HepG2 (cell line): ENCODE measurements around the gene PSMD8. TPM values are rescaled to one million over a fixed set of nuclear protein-coding genes. Genes with fewer than 3 reads are reported as not detected.

ENCODE experiments used
- ATAC-seq: fragments of 200-7000 bp; cut with Tn5 transposase; 3 replicates; pipeline ENCODE4 v1.9.1; 2020; ENCODE audit warnings: mild to moderate bottlenecking, moderate library complexity
- BruUV-seq: library from RNA; stranded (reverse); fragments of 400-500 nt; replicated peaks from 2 replicates; lab custom pipeline; 2021; lab: Mats Ljungman, UMichigan
- CTCF ChIA-PET: fragments of 300-600 bp; formaldehyde crosslinking; extraction: SDS; loops from one replicate; lab custom pipeline; 2021; ENCODE audit warnings: low total read pairs, inconsistent platforms, low intra/inter-chr PET ratio; lab: Yijun Ruan, JAX
- POLR2A ChIA-PET: fragments of 350-600 bp; sonication (Branson Sonifier 250); formaldehyde crosslinking; loops from one replicate; lab custom pipeline; 2020; ENCODE audit warnings: antibody characterized with exemption, inconsistent platforms; lab: Yijun Ruan, JAX
- DNase-seq: peaks from one replicate; pipeline ENCODE4 v3.0.0-alpha.2; 2015; ENCODE audit warnings: low spot score
- FAIRE-seq: peaks from 3 replicates; lab custom pipeline; 2011; peaks lifted over from hg19 to GRCh38; lab: Jason Lieb, UNC
- H2AFZ ChIP-seq: one replicate; pipeline ENCODE4 v1.6.1; 2011; ENCODE audit warnings: low read length, inconsistent platforms
- H3K27ac ChIP-seq: fragments of 300-600 bp; 3 replicates; pipeline ENCODE4 v1.8.0; 2011; ENCODE audit warnings: mixed run types, mild to moderate bottlenecking, mixed read lengths, low read length, inconsistent platforms; ENCODE audit not compliant: insufficient read depth; ENCODE audit errors: extremely low read length
- H3K27me3 ChIP-seq, 2 experiments: fragments of 200-600 bp in 1 of 2; 2 replicates in 1 of 2; 3 replicates in 1 of 2; pipeline versions ENCODE4 v1.6.0 to v1.8.0; 2011; ENCODE audit warnings: low read length in 2 of 2, mild to moderate bottlenecking in 2 of 2, moderate library complexity in 2 of 2, inconsistent platforms in 1 of 2; ENCODE audit not compliant: insufficient read depth in 2 of 2, control insufficient read depth in 1 of 2
- H3K36me3 ChIP-seq, 2 experiments: fragments of 200-600 bp in 1 of 2; replicated peaks in 1 of 2; 2 replicates in 1 of 2; 3 replicates in 1 of 2; pipeline versions ENCODE4 v1.5.1 to v1.8.0; 2011; ENCODE audit warnings: low read length in 2 of 2, inconsistent platforms in 1 of 2; ENCODE audit not compliant: insufficient read depth in 2 of 2, control insufficient read depth in 1 of 2
- H3K4me1 ChIP-seq: 2 replicates; pipeline ENCODE4 v1.5.1; 2012; ENCODE audit warnings: low read length, inconsistent platforms; ENCODE audit not compliant: insufficient read depth
- H3K4me2 ChIP-seq: 2 replicates; pipeline ENCODE4 v1.6.0; 2011; ENCODE audit warnings: low read depth, low read length, inconsistent platforms
- H3K4me3 ChIP-seq, 3 experiments: fragments of 200-600 bp in 1 of 3; sonication (generic), shearing (Covaris generic) in 1 of 3; replicated peaks in 1 of 3; 2 replicates each; pipeline ENCODE4 v1.5.1; 2011 to 2016; ENCODE audit warnings: low read length in 3 of 3, inconsistent platforms in 2 of 3, low read depth in 2 of 3, mild to moderate bottlenecking in 2 of 3, control low read depth in 1 of 3, mixed read lengths in 1 of 3; ENCODE audit not compliant: insufficient read depth in 1 of 3
- H3K79me2 ChIP-seq: one replicate; pipeline ENCODE4 v1.6.1; 2011; ENCODE audit warnings: low read length, inconsistent platforms; ENCODE audit not compliant: insufficient read depth
- H3K9ac ChIP-seq: 2 replicates; pipeline ENCODE4 v1.6.0; 2011; ENCODE audit warnings: mild to moderate bottlenecking, low read depth, low read length, inconsistent platforms; ENCODE audit not compliant: insufficient read depth
- H3K9me3 ChIP-seq: 2 replicates; pipeline ENCODE4 v1.5.1; 2012; ENCODE audit warnings: mild to moderate bottlenecking, low read length
- H4K20me1 ChIP-seq: 2 replicates; pipeline ENCODE4 v1.6.0; 2011; ENCODE audit warnings: inconsistent platforms, mild to moderate bottlenecking, low read length, moderate library complexity; ENCODE audit not compliant: insufficient read depth
- CBFB ChIP-seq: sonication (generic); formaldehyde crosslinking; IDR thresholded peaks from 2 replicates; pipeline ENCODE4 v1.4.0; 2020; ENCODE audit warnings: missing genetic modification reagents
- CBX5 ChIP-seq: sonication (generic); formaldehyde crosslinking; IDR thresholded peaks from 2 replicates; pipeline ENCODE4 v1.4.0; 2020; ENCODE audit warnings: missing genetic modification reagents, borderline replicate concordance
- FOSL2 ChIP-seq: sonication (generic); formaldehyde crosslinking; IDR thresholded peaks from 2 replicates; pipeline ENCODE4 v1.4.0; 2020; ENCODE audit warnings: missing genetic modification reagents
- GLMP ChIP-seq: sonication (generic); formaldehyde crosslinking; IDR thresholded peaks from 2 replicates; pipeline ENCODE4 v1.9.0; 2021; ENCODE audit warnings: missing genetic modification reagents, mild to moderate bottlenecking, borderline replicate concordance
- NCOA2 ChIP-seq: sonication (generic); formaldehyde crosslinking; IDR thresholded peaks from 2 replicates; pipeline ENCODE4 v1.8.0; 2022; ENCODE audit warnings: inconsistent platforms
- SNAPC4 ChIP-seq: sonication (generic); formaldehyde crosslinking; IDR thresholded peaks from 2 replicates; pipeline ENCODE4 v1.4.0; 2020; ENCODE audit warnings: mild to moderate bottlenecking, missing genetic modification reagents
- SSRP1 ChIP-seq: IDR thresholded peaks from 2 replicates; pipeline ENCODE4 v1.6.1; 2016; ENCODE audit warnings: control low read depth
- TRIM22 ChIP-seq: fragments of 450-650 bp; IDR thresholded peaks from 2 replicates; pipeline ENCODE4 v1.6.1; 2017
- ZMAT5 ChIP-seq: sonication (generic); formaldehyde crosslinking; IDR thresholded peaks from 2 replicates; pipeline ENCODE4 v1.5.0; 2020; ENCODE audit warnings: mild to moderate bottlenecking, low read depth, missing genetic modification reagents, borderline replicate concordance
- ZNF317 ChIP-seq: sonication (generic); formaldehyde crosslinking; IDR thresholded peaks from 2 replicates; pipeline ENCODE4 v1.5.0; 2020; ENCODE audit warnings: mild to moderate bottlenecking, missing genetic modification reagents
- ZNF530 ChIP-seq: sonication (generic); formaldehyde crosslinking; IDR thresholded peaks from 2 replicates; pipeline ENCODE4 v1.5.0; 2020; ENCODE audit warnings: low read depth, mild to moderate bottlenecking, missing genetic modification reagents
- WGBS: methylation state at CpG from one replicate; pipeline ENCODE4 v1.1.6; 2017; ENCODE audit warnings: low lambda C conversion rate; 5-methylcytosine and 5-hydroxymethylcytosine counted together
- in situ Hi-C: cut with HindIII; loops from 2 replicates; pipeline ENCODE4 v1.10.0; 2017; ENCODE audit warnings: low pct_unique_long_range_greater_than_20kb; ENCODE audit not compliant: extremely low pct_ligation_motif_present
- intact Hi-C: fragments of 100-400 bp; cut with micrococcal nuclease; formaldehyde crosslinking; loops from one replicate; pipeline ENCODE4 v1.10.0; 2022; ENCODE audit not compliant: unreplicated experiment
- polyA plus RNA-seq, 8 experiments: library from polyadenylated mRNA; depleted of rRNA in 3 of 8; stranded (reverse) in 7 of 8; unstranded in 1 of 8; fragments of >200 nt; fragmentation: Illumina TruSeq in 4 of 8; extraction: Trizol in 4 of 8; gene quantifications; 2 replicates each; pipeline versions ENCODE4 v1.2.1 to v1.2.3, GENCODE V29; 2011 to 2016; ENCODE audit warnings: low read depth in 4 of 8, missing spikeins in 1 of 8, mixed read lengths in 1 of 8; ENCODE audit not compliant: insufficient read depth in 1 of 8
- total RNA-seq, 5 experiments: library from RNA; depleted of rRNA; stranded (reverse); fragments of >200 nt; fragmentation: Illumina TruSeq; extraction: Trizol; gene quantifications; 2 replicates each; pipeline ENCODE4 v1.2.3, GENCODE V29; 2016; ENCODE audit warnings: low read depth in 1 of 5

Gene PSMD8
- total and polyA plus RNA-seq, 2 of the 13 experiments (the other 11 are each of a cell fraction or from before 2014, with no cell fraction given) = 162 to 296 TPM

- no peak for TF ChIP-seq TRIM22
- TF ChIP-seq NCOA2 (CRISPR knock-in tag) = no peak
- TF ChIP-seq ZNF530 (CRISPR knock-in tag) = no peak
- TF ChIP-seq CBFB = no peak
- TF ChIP-seq CBX5 = 0 out of 2 replicates have a peak, but pooled peaks have one; percentile 3
These were observed 12.7 kb upstream of the PSMD8 start (continued) for GRCh38 chr19:38361633-38362075.

GRCh38 chr19:38362076-38362945 lies 12.1 kb upstream of the PSMD8 start:
- 2% methylated on average over 19 of the region's 68 CpGs for WGBS
- ATAC-seq (peak; percentile 55), DNase-seq (peak; percentile 23), FAIRE-seq (no peak)
- Histone ChIP-seq H2AFZ (no peak overlapping the region), H3K9me3 (no peaks in the 10 kb centered on the region), H3K27me3 (peaks cover 15 to 43% of the 10 kb centered on the region in 2 experiments; a peak in 4 of 5 replicates), H3K36me3 (no peaks in the 10 kb centered on the region), H3K9ac (no peak overlapping the region), H3K4me3 (peak overlapping the region; percentile 57 to 75 (median 62); a peak in 5 of 6 replicates), H3K4me1 (peaks cover 36% of the 10 kb centered on the region), H4K20me1 (no peaks in the 10 kb centered on the region), H3K27ac (no peak overlapping the region), H3K79me2 (no peaks in the 10 kb centered on the region), H3K4me2 (peak overlapping the region; percentile 88)
- intact Hi-C loops = loop anchor here (1.0 kb wide), 1 partner anchor 8 kb away; no protein-coding TSS in a partner anchor
- ChIA-PET POLR2A (interaction anchor here (0.9 to 2.2 kb wide), 4 partner anchors 12 to 41 kb away, joined by 3 to 24 read pairs (median 4); partner anchors contain the start of genes FAM98C, GGN, PSMD8 and SPRED3), CTCF (no interaction called here)
- in situ Hi-C loops = no loop called here
- BruUV-seq = no TSS peak
- TF ChIP-seq ZMAT5 (no peak), ZNF317 (CRISPR knock-in tag) (no peak), FOSL2 (CRISPR knock-in tag) (no peak), TRIM22 (no peak), SSRP1 (CRISPR knock-in tag) (no peak), SNAPC4 (CRISPR knock-in tag) (no peak), GLMP (CRISPR knock-in tag) (no peak)
